Activated naive CD4-positive, alpha-beta T cell treated with anti-CD3 and anti-CD28 coated beads, Interleukin-2, amount 10 ng/mL, durations not matched to agents 5 hours and 36 hours (primary cell): ENCODE data around the gene ROBO3. TPM values are rescaled to one million over a fixed set of nuclear protein-coding genes. Genes with fewer than 3 reads are reported as not detected.

Source experiments
- total RNA-seq, 2 experiments: library from RNA; stranded (reverse); gene quantifications; one replicate each; pipeline ENCODE4 v1.2.3, GENCODE V29; 2021

ROBO3 gene, protein sequence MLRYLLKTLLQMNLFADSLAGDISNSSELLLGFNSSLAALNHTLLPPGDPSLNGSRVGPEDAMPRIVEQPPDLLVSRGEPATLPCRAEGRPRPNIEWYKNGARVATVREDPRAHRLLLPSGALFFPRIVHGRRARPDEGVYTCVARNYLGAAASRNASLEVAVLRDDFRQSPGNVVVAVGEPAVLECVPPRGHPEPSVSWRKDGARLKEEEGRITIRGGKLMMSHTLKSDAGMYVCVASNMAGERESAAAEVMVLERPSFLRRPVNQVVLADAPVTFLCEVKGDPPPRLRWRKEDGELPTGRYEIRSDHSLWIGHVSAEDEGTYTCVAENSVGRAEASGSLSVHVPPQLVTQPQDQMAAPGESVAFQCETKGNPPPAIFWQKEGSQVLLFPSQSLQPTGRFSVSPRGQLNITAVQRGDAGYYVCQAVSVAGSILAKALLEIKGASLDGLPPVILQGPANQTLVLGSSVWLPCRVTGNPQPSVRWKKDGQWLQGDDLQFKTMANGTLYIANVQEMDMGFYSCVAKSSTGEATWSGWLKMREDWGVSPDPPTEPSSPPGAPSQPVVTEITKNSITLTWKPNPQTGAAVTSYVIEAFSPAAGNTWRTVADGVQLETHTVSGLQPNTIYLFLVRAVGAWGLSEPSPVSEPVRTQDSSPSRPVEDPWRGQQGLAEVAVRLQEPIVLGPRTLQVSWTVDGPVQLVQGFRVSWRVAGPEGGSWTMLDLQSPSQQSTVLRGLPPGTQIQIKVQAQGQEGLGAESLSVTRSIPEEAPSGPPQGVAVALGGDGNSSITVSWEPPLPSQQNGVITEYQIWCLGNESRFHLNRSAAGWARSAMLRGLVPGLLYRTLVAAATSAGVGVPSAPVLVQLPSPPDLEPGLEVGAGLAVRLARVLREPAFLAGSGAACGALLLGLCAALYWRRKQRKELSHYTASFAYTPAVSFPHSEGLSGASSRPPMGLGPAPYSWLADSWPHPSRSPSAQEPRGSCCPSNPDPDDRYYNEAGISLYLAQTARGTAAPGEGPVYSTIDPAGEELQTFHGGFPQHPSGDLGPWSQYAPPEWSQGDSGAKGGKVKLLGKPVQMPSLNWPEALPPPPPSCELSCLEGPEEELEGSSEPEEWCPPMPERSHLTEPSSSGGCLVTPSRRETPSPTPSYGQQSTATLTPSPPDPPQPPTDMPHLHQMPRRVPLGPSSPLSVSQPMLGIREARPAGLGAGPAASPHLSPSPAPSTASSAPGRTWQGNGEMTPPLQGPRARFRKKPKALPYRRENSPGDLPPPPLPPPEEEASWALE (N-terminal part only)
- 10 to 100 TPM; 14.9 to 15.9 TPM for total RNA-seq

DNA sequence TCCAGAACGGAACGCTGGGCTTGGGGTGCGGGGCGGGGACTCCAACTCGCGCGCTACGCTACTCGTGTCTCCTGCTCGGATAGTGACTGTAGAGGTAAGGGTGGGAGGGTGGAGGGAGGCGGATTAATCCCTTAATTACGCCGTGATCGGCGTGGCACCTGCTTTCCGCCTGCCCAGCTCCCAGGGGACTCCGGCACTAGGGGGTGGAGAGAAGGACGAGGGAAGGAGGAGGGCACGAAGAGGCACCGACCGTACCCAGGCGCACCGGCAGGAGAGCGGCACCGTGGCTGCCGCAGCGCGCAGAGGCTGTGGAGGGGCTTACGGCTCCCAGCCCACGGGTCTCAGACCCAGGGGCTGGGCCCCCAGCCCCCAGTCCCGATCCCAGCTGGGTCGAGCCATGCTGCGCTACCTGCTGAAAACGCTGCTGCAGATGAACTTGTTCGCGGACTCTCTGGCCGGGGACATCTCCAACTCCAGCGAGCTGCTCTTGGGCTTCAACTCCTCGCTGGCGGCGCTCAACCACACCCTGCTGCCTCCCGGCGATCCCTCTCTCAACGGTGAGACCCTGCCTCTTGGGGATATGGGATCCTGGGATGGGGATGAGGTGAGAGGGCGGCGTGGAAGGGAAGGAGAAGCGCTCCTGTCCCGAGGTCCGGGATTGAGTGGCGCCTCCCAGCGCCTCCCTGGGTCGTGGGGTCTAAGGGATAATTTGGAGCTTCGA, at the start of gene ROBO3:
Gene ROBO3, plus strand, starts transcription at position 252 of the 721 bp plus-strand sequence. Its CDS starts 146 bp downstream, at position 398.

DNA sequence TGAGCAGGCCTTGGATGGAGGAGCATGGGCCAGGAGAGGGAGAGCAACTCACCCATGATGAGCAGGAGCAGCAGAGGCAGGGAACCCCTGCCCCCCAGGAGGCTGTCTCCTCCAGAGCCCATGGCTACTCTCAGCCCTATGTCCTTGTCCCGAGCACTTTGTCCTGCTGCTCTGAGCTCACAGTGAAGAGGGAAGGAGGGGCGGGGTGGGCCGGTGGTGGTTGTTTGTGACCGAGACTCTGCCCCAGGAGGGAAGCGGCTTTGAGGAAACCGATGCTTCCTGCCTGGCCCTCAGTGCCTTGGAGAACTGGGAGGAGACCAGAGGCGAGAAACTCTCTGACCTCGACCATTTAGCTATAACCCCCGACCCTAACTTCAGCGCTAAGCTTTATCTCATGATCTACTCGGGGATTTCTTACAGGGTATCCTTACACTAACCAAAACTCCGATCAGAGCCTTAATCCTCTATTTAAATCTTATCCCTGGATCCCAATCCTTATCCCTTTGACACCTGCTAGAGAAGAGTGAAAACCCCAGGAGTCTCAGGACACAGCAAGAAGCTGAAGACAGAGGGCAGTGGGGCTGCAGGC, 32.5 kb downstream of the ROBO3 start, which contains the start of gene ROBO4:
Gene ROBO4, minus strand, starts transcription at position 192 of the 589 bp plus-strand sequence. Its CDS starts 70 bp downstream, at position 122.

DNA sequence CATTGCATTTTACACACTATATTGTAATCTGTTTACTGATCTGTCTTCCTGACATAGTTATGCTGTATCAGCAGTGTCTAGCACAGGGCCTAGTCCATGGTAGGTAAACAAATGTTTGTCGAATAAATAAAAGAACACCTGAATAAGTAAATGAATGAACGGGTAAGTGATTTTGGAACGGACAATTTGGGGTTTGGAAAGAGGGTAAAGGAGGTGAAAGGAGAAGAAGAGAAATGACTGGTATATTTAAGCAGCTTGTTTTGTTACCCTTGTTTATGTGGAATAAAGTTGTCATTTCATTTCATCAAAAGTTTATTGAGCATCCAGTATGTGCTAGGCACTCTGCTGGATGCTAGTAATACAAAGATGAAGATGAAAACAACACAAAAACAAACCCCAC, 53.7 kb downstream of the ROBO3 start, which contains the start of gene HEPN1:
Gene HEPN1, plus strand, starts transcription at position 301 of the 400 bp plus-strand sequence.

Other genes starting within 250 kb of the ROBO3 start
- 10 to 100 TPM; 39.9 to 41.9 TPM for gene TBRG1, start 242.6 kb upstream of the ROBO3 start, total RNA-seq
- gene SIAE, start 191.7 kb upstream of the ROBO3 start, total RNA-seq = 1 to 10 TPM; 7.8 to 8.1 TPM
- gene SPA17, start 191.5 kb upstream of the ROBO3 start, total RNA-seq = 1 to 10 TPM; 1.5 to 2.9 TPM
- gene NRGN, start 125.5 kb upstream of the ROBO3 start, total RNA-seq = 1 to 10 TPM; 6.8 to 8.2 TPM
- gene VSIG2, start 113.2 kb upstream of the ROBO3 start, total RNA-seq = under 1 TPM; 0.93 to 0.94 TPM
- 1 to 10 TPM; 1.7 to 2.7 TPM for gene ESAM, start 103.1 kb upstream of the ROBO3 start, total RNA-seq
- gene MSANTD2, start 65.0 kb upstream of the ROBO3 start, total RNA-seq = 10 to 100 TPM in 1 of 2 experiments, 1 to 10 TPM in 1; 8.7 to 11.4 TPM
- not detected for gene ROBO4, start 32.4 kb downstream of the ROBO3 start, total RNA-seq
- gene HEPN1, start 53.8 kb downstream of the ROBO3 start, total RNA-seq = not detected
- not detected for gene HEPACAM, start 70.6 kb downstream of the ROBO3 start, total RNA-seq
- gene CCDC15, start 88.8 kb downstream of the ROBO3 start, total RNA-seq = 1 to 10 TPM; 7.9 to 8.6 TPM
- under 1 TPM; 0.50 to 0.82 TPM for gene SLC37A2, start 197.9 kb downstream of the ROBO3 start, total RNA-seq
- gene TMEM218, start 246.2 kb downstream of the ROBO3 start, total RNA-seq = 10 to 100 TPM; 14.1 to 14.2 TPM